ENCODE data around the gene TTBK2. TPM values are rescaled to one million over a fixed set of nuclear protein-coding genes. Genes with fewer than 3 reads are reported as not detected.

Gene TTBK2
- total RNA-seq, 1 experiment from 2014 or later, result 17.2 TPM

- Histone ChIP-seq H3K27ac (ENCODE audit: low read length) (no peak overlapping the region), H3K4me1 (ENCODE audit: control insufficient read depth, insufficient read depth, low read length) (no peaks in the 10 kb centered on the region), H3K36me3 (ENCODE audit: control insufficient read depth, insufficient read depth, low read length) (no peaks in the 10 kb centered on the region), H3K9me3 (ENCODE audit: control insufficient read depth, insufficient read depth, low read depth, low read length) (no peaks in the 10 kb centered on the region), H3K4me3 (ENCODE audit: low read depth in 2 of 2, low read length in 2 of 2) (no peak overlapping the region), H3K27me3 (ENCODE audit: control insufficient read depth, insufficient read depth, low read length) (no peaks in the 10 kb centered on the region)
- TF ChIP-seq, protein P1, sequence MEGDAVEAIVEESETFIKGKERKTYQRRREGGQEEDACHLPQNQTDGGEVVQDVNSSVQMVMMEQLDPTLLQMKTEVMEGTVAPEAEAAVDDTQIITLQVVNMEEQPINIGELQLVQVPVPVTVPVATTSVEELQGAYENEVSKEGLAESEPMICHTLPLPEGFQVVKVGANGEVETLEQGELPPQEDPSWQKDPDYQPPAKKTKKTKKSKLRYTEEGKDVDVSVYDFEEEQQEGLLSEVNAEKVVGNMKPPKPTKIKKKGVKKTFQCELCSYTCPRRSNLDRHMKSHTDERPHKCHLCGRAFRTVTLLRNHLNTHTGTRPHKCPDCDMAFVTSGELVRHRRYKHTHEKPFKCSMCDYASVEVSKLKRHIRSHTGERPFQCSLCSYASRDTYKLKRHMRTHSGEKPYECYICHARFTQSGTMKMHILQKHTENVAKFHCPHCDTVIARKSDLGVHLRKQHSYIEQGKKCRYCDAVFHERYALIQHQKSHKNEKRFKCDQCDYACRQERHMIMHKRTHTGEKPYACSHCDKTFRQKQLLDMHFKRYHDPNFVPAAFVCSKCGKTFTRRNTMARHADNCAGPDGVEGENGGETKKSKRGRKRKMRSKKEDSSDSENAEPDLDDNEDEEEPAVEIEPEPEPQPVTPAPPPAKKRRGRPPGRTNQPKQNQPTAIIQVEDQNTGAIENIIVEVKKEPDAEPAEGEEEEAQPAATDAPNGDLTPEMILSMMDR (IDR thresholded peaks at IDR 0.05), result no peak
- no peak for TF ChIP-seq POLR2AphosphoS5 (IDR thresholded peaks at IDR 0.05; ENCODE audit: low read depth, low read length)
- no peak for TF ChIP-seq REST (IDR thresholded peaks at IDR 0.05; ENCODE audit: insufficient read depth in 1 of 2, low read depth in 2 of 2, low read length in 1 of 2)
- no peak for TF ChIP-seq SIN3A (IDR thresholded peaks at IDR 0.05; ENCODE audit: borderline replicate concordance, insufficient read depth, low read depth, low read length)
- no peak for TF ChIP-seq TCF7L2 (IDR thresholded peaks at IDR 0.05; ENCODE audit: low read depth, low read length)
- DNase-seq (ENCODE audit: low read depth, low spot score), result no peak
- in situ Hi-C loops (cut with HindIII; ENCODE audit: low pct_unique_long_range_greater_than_20kb, low sequenced_read_pairs), result no loop called here
- no TSS peak for BruUV-seq (replicated peaks)
- no peak for ATAC-seq
- ChIA-PET CTCF (no interaction called here), POLR2A (no interaction called here)
- intact Hi-C loops (cut with micrococcal nuclease; ENCODE audit: unreplicated experiment), result no loop called here
Measured at GRCh38 chr15:42692536-42692935, 228.0 kb downstream of the TTBK2 start.

- intact Hi-C loops (cut with micrococcal nuclease; ENCODE audit: unreplicated experiment) (no loop called here), in situ Hi-C loops (cut with HindIII; ENCODE audit: low pct_unique_long_range_greater_than_20kb, low sequenced_read_pairs) (no loop called here)
- Histone ChIP-seq H3K27ac (ENCODE audit: low read length) (no peak overlapping the region), H3K36me3 (ENCODE audit: control insufficient read depth, insufficient read depth, low read length) (no peaks in the 10 kb centered on the region), H3K4me1 (ENCODE audit: control insufficient read depth, insufficient read depth, low read length) (no peaks in the 10 kb centered on the region), H3K9me3 (ENCODE audit: control insufficient read depth, insufficient read depth, low read depth, low read length) (no peaks in the 10 kb centered on the region), H3K27me3 (ENCODE audit: control insufficient read depth, insufficient read depth, low read length) (no peaks in the 10 kb centered on the region), H3K4me3 (ENCODE audit: low read depth in 2 of 2, low read length in 2 of 2) (no peak overlapping the region)
- BruUV-seq (replicated peaks), result no TSS peak
- no peak for DNase-seq (ENCODE audit: low read depth, low spot score)
- ATAC-seq, result no peak
- ChIA-PET POLR2A (no interaction called here), CTCF (no interaction called here)
- TF ChIP-seq TCF7L2 (IDR thresholded peaks at IDR 0.05; ENCODE audit: low read depth, low read length), result no peak
- TF ChIP-seq POLR2AphosphoS5 (IDR thresholded peaks at IDR 0.05; ENCODE audit: low read depth, low read length), result no peak
- TF ChIP-seq SIN3A (IDR thresholded peaks at IDR 0.05; ENCODE audit: borderline replicate concordance, insufficient read depth, low read depth, low read length), result no peak
- TF ChIP-seq REST (IDR thresholded peaks at IDR 0.05; ENCODE audit: insufficient read depth in 1 of 2, low read depth in 2 of 2, low read length in 1 of 2), result no peak
- TF ChIP-seq, protein P1 (IDR thresholded peaks at IDR 0.05), result no peak
Measured at GRCh38 chr15:42691770-42692169, 228.8 kb downstream of the TTBK2 start.

All from Panc1 (cell line).